NCI-H1105 (cell line): ENCODE data around the gene STK35.
"Not testable (repeated sequence)": the region's sequence is repeated elsewhere in the genome, so short reads cannot be mapped to it uniquely, and the experiment has no call there.

Source experiments
- DNase-seq: peaks from one replicate; lab custom pipeline; 2025; lab: John Stamatoyannopoulos, UW

Gene STK35

DNA sequence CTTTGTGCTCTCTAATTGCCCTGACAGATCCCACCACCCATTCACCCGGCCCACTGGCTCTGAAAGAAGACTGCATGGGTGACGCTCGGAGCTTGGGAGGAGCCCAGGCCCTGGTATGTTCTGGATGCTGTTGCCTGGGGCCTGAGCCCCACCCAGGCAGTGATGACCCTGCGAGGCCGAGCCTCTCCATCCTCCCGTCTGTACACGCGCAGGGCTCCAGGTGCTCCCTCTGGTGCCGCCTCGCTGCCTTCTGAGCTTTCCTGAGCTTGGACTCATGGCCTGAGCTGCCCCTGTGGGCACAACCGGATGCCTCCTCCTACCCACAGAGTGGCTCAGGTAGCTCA lies 61.2 kb downstream of the STK35 start:
- DNase-seq = no peak

DNA sequence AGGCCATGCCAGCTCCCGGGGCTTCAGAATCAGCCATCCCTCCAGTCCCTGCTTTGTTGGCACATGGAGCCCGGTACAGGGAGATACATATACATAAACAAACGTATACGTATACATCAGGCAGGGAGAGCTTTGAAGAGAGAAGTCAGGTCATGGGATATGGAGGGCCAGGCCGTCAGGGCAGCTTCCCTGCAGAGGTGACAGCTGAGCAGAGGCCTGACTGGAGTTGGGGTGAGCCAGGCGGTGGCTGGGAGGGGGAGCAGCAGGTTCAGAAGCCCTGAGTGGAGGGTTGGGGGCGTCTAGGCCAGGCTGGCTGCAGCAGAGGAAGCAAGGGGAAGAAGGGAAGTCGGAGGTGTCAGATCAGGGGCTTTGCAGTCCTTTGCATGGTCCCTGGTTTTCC lies 61.7 kb downstream of the STK35 start:
- no peak for DNase-seq

- no peak for DNase-seq
Observed at GRCh38 chr20:2163757-2164156, 62.1 kb downstream of the STK35 start.

DNA sequence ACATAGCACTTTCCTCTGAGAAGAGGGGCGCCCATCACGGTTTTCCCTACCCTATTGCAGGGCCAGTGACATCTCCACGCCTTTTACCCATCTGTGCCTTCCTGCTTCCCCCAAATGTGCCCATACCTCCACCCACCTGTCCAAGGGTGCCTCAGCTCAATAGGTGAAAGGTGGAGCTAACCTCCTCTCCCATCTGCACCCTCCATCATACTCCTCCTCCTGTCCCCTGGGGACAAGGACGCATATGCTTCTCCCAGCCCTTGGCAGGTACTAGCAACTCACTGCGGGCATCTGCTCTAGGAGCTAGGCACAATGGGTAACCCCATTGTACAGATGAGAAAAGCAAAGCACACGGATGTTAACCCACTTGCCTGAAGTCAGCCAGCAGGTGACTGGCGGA lies 62.8 kb downstream of the STK35 start:
- no peak for DNase-seq

DNA sequence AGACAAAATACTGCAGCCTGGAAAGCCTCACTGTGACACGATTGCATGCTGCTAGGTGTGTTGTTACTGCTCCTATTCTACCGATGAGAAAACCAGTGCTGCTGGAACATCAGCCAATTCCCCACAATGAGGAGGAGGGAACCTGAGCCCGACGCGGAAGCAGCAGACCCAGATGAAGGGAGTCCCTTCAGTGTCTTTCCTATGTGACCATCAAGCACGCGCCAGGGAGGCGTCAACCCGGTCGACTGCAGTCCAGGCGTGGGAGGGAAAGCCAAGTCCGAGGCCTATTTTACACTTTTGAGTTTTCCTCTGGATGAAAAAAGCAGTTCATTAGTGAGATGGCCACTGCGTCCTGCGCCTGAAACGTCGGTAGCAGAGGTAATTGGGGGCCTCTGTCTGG lies 63.3 kb downstream of the STK35 start:
- no peak for DNase-seq

DNA sequence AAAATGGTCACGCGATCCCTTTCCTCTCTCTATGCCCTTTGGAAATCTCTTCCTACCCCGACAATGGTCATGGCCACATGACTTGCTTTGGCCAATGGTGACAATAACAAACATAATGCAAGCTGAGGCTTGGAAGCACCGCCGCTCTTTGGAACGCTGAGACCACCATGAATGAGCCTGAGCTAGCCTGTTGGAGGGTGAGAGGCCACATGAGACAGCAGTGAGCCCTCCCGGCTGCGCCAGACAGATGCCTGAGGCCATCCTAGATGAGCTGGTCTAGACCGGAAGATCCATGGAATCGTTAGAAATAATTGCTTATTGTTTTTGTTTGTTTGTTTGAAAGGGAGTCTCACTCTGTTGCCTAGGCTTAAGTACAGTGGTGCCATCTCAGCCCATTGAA lies 64.2 kb downstream of the STK35 start:
- no peak for DNase-seq

DNA sequence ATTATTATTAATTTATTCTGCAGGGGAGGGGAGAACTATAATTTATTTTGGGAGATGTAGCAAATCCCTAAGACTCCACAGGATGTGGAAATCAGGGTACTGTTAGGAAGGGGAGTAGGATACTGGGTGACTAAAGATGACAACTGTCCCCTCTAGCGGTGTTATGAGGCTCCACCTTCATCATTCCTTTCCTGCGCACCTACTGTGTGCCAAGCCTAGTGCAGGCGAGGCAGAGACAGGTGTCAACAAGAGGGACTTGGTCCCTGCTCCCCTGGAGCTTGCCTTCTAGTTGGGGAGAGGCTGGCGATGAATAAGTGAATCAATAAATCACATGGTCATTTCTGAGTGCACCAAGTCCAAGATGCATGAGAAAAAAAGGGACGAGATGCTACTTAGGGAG lies 65.5 kb downstream of the STK35 start:
- no peak for DNase-seq

DNA sequence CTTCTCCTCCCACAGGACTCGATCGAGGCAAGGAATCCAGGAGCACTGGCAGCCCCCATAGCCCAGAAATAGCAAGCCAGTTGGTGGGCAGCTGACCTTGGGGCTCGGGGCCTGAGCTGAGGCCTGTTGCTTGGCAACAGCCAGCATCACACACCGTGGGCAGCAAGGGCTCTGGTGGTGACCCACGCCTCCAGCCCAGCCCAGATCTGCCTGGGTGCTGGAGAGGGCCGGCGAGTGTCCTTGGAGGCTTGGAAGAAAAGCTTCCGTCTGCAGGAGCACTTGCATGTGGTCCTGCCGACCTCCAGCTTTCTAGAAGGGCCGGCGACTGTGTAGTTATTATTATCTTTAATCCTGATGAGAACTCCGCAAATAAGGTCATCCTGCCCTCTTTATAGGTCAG lies 67.3 kb downstream of the STK35 start:
- DNase-seq = no peak

- DNase-seq = no peak
Observed at GRCh38 chr20:2169456-2170088, 67.9 kb downstream of the STK35 start.

- no peak for DNase-seq
Observed at GRCh38 chr20:2170404-2170803, 68.8 kb downstream of the STK35 start.

DNA sequence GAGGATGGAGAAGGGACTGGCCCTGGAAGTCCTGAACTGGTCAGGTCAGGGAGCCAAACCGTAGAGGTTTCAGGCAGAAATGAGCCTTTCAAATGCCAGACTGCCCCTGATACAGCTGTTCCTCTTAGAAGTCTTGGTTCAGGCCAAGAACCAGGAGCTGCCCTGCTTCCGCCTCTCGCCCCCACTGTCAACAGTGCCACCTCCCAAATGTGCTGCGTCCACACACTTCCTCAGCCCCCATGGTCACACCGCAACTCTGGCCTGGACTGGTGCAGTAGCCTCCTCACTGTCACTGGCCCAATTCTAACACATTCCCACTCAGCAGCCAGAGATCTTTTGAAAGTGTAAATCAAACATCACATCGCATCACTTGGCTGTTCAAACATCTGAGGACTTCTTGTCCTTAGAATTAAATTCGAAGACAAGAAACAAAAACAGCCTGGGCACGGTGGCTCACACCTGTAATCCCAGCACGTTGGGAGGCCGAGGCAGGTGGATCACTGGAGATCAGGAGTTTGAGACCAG lies 69.7 kb downstream of the STK35 start:
- DNase-seq = no peak

GRCh38 chr20:2171840-2172239 lies 70.2 kb downstream of the STK35 start:
- not testable (repeated sequence) for DNase-seq

- peak; percentile 55 for DNase-seq
Observed at GRCh38 chr20:2172305-2173175, 70.9 kb downstream of the STK35 start.

DNA sequence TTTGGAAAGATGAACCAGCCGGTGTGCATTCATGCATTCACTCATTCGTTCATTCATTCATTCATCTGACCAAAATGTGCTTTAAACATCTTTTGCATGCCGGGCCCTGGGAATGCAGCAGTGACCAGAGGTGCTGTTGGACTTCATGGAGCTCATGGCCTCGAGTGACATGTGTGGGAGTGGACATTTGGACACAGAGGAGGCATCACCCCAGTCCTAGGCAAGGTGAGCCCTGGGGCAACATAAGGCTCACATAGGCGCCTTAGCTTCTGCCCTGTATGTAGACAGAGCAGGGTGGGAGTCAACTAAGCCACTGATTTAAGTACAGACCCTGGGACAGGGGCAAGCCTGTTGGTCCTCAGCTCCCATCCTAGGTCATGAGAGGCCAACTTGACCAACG lies 71.6 kb downstream of the STK35 start:
- no peak for DNase-seq

DNA sequence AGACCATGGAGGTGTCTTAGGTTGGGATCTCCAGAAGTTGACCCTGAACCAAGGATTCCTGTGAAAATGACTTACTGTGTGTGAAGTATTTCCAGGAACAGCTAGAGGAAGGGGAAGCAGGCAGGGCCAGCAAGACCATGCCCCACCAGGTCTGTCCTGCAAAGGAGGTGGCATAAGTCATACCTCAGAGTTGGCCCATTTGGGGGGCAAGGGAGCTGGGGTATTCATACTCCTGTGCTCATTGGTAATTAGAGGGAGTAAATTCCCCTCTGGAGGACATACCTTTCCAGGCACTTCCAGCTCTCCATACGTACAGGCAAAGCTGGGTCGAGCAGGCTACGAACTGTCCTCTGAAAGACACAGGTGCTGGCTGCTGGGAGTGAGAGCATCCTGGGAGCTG lies 72.4 kb downstream of the STK35 start:
- no peak for DNase-seq

GRCh38 chr20:2176946-2177345 lies 75.3 kb downstream of the STK35 start:
- DNase-seq = no peak

DNA sequence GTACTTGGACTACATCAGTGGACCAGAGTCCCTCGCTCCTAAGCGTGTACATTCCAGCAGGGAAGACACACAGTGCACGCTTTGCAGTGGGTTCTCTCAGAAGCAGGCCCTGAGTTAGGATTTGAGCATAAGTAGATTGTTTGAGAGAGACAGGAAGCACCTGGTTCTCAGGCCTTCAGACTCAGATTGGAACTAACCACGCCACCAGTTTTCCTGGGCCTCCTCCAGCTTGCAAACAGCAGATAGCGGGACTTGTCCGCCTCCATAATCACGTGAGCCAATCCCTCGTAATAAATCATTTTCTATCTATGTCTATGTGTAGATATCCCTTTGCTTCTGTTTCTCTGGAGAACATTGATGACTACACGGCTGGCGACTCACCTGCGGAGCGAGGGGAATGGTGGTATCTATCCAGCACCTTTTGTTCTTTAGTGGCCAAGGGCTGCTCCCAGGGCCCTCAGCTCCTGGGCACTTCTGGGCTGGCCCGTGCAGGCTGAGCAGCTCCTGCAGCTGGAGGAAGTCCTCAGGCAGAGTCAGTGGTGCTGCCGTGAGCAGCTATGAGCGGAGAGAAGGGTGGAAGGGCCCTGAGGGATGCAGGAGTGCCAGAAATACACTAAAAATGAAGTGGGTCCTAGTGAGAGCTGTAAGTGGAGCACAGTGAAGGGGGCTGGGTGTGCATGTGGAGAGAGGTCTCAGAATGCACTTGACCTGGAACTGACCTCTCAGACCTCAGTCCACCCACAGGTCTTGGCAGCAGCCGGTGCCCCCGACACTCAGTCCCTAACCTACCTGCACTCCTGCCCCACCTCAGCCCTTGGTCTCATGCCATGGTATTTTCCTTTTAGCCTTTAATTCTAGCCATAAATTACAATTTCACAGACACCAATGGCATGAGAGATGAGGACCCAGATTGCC lies 76.9 kb downstream of the STK35 start:
- no peak for DNase-seq

GRCh38 chr20:2179233-2179580 lies 77.6 kb downstream of the STK35 start:
- DNase-seq = no peak

DNA sequence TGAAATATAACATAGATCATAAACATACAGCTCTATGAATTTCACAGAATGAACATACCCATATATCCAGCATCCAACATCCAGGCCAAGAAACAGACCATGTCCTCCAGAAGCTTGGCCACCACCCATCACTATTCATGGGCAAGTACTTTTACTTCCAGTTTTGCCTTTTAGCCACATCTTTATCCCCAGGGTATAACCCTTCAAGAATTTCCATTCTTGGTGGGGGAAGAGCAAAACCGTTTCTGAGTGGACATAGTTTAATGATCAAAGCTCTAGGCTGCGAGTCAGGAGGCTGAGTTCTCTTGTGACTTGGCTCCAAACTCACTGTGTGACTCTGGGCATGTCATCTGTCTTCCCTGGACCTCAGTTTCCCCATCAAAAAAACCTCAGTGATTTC lies 78.3 kb downstream of the STK35 start:
- DNase-seq = no peak

DNA sequence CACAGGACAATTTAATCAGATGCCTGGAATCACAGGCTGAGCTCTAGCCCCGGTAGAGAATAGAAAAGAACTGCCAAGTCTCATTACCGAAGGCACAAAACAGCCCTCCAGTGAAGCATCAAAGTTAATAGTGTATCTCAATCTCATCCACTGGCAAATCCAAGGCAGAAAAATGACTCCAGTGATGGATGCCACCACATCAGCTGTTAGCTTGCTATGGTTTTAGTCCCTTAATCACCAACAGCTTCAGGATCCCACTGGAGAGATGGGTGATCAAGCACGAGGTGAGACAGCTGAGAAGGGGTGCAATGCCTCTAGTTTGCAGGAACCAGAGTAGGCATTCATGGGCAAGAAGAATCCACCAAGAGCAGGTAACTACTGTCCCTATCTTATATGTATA lies 81.8 kb downstream of the STK35 start:
- no peak for DNase-seq

DNA sequence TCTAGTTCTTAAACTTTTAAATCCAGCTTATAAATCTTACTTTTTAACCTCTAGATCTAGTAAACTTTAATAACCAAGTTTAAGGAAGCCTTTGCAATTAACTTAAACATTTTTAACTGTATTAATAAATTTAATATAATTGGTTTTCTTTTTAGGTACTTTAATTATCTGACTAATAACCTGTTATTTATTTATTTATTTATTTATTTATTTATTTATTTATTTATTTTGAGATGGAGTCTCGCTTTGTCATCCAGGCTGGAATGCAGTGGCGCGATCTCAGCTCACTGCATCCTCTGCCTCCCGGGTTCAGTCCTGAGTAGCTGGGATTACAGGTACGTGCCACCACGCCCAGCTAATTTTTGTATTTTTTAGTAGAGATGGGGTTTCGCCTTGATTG lies 83.3 kb downstream of the STK35 start:
- not testable (repeated sequence) for DNase-seq

- no peak for DNase-seq
Observed at GRCh38 chr20:2195614-2196013, 94.0 kb downstream of the STK35 start.

- DNase-seq = no peak
Observed at GRCh38 chr20:2197166-2197565, 95.5 kb downstream of the STK35 start.
